PC-3 (cell line): ENCODE measurements around the gene PLXNC1.

ENCODE experiments used
- EZH2phosphoT487 ChIP-seq: fragments of 300-600 bp; sonication (generic); IDR thresholded peaks from 2 replicates; pipeline ENCODE4 v1.6.1; 2018; ENCODE audit warnings: mild to moderate bottlenecking, antibody characterized with exemption, low read length, borderline replicate concordance
- TF ChIP-seq, protein P1 (sequence below): fragments of 300-600 bp; sonication (generic); conservative IDR thresholded peaks from 2 replicates; pipeline ENCODE4 v1.5.1; 2017; ENCODE audit warnings: antibody characterized with exemption, low read depth, mild to moderate bottlenecking, low read length

DNA sequence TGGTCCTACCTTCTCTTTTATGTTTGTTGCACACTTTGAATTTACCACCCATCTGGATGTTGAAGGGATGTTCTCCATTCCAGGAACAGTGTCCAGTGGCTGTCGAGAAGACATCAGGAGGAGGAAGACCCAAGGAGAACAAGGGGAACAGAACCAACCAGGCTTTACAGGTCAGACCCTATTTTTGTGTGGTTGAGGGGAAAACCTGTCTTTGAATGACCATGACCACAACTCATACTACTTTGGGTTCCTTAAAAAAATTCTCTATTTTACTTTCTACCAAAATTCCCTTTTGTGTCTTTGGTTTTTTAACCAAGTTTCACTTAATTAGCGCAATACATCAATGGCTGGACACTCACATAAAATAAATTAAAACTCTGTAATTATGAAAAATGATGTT is 78.7 kb downstream of the PLXNC1 start:
- no peak for TF ChIP-seq EZH2phosphoT487
- TF ChIP-seq, protein P1, sequence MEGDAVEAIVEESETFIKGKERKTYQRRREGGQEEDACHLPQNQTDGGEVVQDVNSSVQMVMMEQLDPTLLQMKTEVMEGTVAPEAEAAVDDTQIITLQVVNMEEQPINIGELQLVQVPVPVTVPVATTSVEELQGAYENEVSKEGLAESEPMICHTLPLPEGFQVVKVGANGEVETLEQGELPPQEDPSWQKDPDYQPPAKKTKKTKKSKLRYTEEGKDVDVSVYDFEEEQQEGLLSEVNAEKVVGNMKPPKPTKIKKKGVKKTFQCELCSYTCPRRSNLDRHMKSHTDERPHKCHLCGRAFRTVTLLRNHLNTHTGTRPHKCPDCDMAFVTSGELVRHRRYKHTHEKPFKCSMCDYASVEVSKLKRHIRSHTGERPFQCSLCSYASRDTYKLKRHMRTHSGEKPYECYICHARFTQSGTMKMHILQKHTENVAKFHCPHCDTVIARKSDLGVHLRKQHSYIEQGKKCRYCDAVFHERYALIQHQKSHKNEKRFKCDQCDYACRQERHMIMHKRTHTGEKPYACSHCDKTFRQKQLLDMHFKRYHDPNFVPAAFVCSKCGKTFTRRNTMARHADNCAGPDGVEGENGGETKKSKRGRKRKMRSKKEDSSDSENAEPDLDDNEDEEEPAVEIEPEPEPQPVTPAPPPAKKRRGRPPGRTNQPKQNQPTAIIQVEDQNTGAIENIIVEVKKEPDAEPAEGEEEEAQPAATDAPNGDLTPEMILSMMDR = no peak
